ENCODE data around the gene ATAD3B. TPM values are rescaled to one million over a fixed set of nuclear protein-coding genes. Genes with fewer than 3 reads are reported as not detected.
"Not testable (repeated sequence)": the region's sequence is repeated elsewhere in the genome, so short reads cannot be mapped to it uniquely, and the experiment has no call there.

Gene ATAD3B
- polyA plus RNA-seq, 2 of the 4 experiments (the other 2 are of a cell fraction) = 0.21 to 0.99 TPM

DNA sequence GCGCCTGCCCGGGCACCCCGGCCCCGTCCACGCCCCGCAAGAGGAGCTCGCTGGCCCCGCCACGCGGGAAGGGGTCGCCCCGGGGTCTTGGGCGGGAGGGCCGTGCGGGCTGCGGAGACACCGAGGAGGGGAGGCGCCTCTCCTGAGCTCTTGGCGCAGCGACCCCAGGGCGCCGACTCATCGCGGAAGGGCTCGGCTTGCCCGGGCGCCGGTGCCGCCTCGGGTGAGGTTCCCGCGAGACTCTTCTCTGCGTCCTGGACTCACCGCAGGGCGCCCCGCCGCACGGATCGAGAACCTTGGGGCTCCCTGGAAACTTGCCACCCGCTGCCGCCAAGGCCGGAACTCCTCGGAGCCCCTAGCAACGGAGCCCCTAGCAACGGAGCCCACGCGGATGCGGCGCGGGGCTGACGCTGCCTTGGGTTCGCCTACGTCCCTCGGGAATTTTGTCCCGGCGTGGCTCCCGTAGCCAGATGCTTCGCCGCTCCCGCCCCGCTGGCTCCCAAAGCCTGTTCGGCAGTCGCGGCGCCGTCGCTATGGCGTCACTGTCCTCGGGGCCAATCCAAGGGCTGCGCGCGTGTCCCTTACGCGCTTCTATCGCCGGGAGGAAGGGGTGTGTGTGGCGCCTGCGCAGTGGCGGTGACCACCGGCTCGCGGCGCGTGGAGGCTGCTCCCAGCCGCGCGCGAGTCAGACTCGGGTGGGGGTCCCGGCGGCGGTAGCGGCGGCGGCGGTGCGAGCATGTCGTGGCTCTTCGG, 40.1 kb downstream of the ATAD3B start, which contains the start of gene ATAD3A (continued):
- TF ChIP-seq BHLHE40 (IDR thresholded peaks at IDR 0.05; ENCODE audit: low read depth, low read length) = no peak
- no peak for TF ChIP-seq ZFP36 (IDR thresholded peaks at IDR 0.05; ENCODE audit: borderline replicate concordance, partially characterized antibody)
- TF ChIP-seq ESRRA (IDR thresholded peaks at IDR 0.05; ENCODE audit: borderline replicate concordance, low read length) = no peak
- TF ChIP-seq, protein P1, sequence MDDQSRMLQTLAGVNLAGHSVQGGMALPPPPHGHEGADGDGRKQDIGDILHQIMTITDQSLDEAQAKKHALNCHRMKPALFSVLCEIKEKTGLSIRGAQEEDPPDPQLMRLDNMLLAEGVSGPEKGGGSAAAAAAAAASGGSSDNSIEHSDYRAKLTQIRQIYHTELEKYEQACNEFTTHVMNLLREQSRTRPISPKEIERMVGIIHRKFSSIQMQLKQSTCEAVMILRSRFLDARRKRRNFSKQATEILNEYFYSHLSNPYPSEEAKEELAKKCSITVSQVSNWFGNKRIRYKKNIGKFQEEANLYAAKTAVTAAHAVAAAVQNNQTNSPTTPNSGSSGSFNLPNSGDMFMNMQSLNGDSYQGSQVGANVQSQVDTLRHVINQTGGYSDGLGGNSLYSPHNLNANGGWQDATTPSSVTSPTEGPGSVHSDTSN (IDR thresholded peaks at IDR 0.05) = 0 out of 2 replicates have a peak, but pooled peaks have one; percentile 66
- peak in 1 of 2 experiments; percentile 65; a peak in 2 of 5 replicates for TF ChIP-seq JUN (IDR thresholded peaks at IDR 0.05)
- peak; percentile 73 for TF ChIP-seq PHF8 (IDR thresholded peaks at IDR 0.05; ENCODE audit: borderline replicate concordance, low read depth)
- TF ChIP-seq RNF2 (IDR thresholded peaks at IDR 0.05; ENCODE audit: borderline replicate concordance, low read depth) = no peak
- TF ChIP-seq JUNB (IDR thresholded peaks at IDR 0.05) = no peak
- no peak for TF ChIP-seq EP300 (IDR thresholded peaks at IDR 0.05)
- TF ChIP-seq, protein P2, sequence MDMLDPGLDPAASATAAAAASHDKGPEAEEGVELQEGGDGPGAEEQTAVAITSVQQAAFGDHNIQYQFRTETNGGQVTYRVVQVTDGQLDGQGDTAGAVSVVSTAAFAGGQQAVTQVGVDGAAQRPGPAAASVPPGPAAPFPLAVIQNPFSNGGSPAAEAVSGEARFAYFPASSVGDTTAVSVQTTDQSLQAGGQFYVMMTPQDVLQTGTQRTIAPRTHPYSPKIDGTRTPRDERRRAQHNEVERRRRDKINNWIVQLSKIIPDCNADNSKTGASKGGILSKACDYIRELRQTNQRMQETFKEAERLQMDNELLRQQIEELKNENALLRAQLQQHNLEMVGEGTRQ (IDR thresholded peaks at IDR 0.05) = no peak
- TF ChIP-seq, protein P3, sequence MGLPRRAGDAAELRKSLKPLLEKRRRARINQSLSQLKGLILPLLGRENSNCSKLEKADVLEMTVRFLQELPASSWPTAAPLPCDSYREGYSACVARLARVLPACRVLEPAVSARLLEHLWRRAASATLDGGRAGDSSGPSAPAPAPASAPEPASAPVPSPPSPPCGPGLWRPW (IDR thresholded peaks at IDR 0.05) = no peak
- no peak for TF ChIP-seq MAZ (IDR thresholded peaks at IDR 0.05; ENCODE audit: borderline replicate concordance, low read depth, low read length)
- TF ChIP-seq RFX5 (IDR thresholded peaks at IDR 0.05) = 0 out of 2 replicates have a peak, but pooled peaks have one; percentile 62
- TF ChIP-seq HOXA7 (CRISPR knock-in tag; IDR thresholded peaks at IDR 0.05) = no peak
- no peak for TF ChIP-seq CBX2 (IDR thresholded peaks at IDR 0.05; ENCODE audit: borderline replicate concordance, low read depth)
- TF ChIP-seq NR3C1 (IDR thresholded peaks at IDR 0.05) = no peak
- TF ChIP-seq TFCP2L1 (CRISPR knock-in tag; IDR thresholded peaks at IDR 0.05) = no peak
- TF ChIP-seq, protein P4, sequence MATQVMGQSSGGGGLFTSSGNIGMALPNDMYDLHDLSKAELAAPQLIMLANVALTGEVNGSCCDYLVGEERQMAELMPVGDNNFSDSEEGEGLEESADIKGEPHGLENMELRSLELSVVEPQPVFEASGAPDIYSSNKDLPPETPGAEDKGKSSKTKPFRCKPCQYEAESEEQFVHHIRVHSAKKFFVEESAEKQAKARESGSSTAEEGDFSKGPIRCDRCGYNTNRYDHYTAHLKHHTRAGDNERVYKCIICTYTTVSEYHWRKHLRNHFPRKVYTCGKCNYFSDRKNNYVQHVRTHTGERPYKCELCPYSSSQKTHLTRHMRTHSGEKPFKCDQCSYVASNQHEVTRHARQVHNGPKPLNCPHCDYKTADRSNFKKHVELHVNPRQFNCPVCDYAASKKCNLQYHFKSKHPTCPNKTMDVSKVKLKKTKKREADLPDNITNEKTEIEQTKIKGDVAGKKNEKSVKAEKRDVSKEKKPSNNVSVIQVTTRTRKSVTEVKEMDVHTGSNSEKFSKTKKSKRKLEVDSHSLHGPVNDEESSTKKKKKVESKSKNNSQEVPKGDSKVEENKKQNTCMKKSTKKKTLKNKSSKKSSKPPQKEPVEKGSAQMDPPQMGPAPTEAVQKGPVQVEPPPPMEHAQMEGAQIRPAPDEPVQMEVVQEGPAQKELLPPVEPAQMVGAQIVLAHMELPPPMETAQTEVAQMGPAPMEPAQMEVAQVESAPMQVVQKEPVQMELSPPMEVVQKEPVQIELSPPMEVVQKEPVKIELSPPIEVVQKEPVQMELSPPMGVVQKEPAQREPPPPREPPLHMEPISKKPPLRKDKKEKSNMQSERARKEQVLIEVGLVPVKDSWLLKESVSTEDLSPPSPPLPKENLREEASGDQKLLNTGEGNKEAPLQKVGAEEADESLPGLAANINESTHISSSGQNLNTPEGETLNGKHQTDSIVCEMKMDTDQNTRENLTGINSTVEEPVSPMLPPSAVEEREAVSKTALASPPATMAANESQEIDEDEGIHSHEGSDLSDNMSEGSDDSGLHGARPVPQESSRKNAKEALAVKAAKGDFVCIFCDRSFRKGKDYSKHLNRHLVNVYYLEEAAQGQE (IDR thresholded peaks at IDR 0.05) = peak; percentile 94
- no peak for TF ChIP-seq KDM1A (IDR thresholded peaks at IDR 0.05; ENCODE audit: low read depth)
- TF ChIP-seq CBX8 (IDR thresholded peaks at IDR 0.05) = no peak
- TF ChIP-seq, protein P5, sequence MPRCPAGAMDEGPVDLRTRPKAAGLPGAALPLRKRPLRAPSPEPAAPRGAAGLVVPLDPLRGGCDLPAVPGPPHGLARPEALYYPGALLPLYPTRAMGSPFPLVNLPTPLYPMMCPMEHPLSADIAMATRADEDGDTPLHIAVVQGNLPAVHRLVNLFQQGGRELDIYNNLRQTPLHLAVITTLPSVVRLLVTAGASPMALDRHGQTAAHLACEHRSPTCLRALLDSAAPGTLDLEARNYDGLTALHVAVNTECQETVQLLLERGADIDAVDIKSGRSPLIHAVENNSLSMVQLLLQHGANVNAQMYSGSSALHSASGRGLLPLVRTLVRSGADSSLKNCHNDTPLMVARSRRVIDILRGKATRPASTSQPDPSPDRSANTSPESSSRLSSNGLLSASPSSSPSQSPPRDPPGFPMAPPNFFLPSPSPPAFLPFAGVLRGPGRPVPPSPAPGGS (IDR thresholded peaks at IDR 0.05) = peak; percentile 75; the same call in 2 of the 3 replicates
- TF ChIP-seq HOXB13 (CRISPR knock-in tag; IDR thresholded peaks at IDR 0.05; ENCODE audit: low read depth) = no peak
- no peak for TF ChIP-seq HDAC2 (IDR thresholded peaks at IDR 0.05)
- no peak for TF ChIP-seq FOSB (CRISPR knock-in tag; IDR thresholded peaks at IDR 0.05)
- TF ChIP-seq, protein P6, sequence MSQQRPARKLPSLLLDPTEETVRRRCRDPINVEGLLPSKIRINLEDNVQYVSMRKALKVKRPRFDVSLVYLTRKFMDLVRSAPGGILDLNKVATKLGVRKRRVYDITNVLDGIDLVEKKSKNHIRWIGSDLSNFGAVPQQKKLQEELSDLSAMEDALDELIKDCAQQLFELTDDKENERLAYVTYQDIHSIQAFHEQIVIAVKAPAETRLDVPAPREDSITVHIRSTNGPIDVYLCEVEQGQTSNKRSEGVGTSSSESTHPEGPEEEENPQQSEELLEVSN (IDR thresholded peaks at IDR 0.05; ENCODE audit: borderline replicate concordance, low read depth) = peak; percentile 67
- no peak for TF ChIP-seq HOXB5 (CRISPR knock-in tag; IDR thresholded peaks at IDR 0.05)
- TF ChIP-seq, protein P7, sequence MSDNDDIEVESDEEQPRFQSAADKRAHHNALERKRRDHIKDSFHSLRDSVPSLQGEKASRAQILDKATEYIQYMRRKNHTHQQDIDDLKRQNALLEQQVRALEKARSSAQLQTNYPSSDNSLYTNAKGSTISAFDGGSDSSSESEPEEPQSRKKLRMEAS (IDR thresholded peaks at IDR 0.05) = peak; percentile 92
- TF ChIP-seq HEYL (CRISPR knock-in tag; IDR thresholded peaks at IDR 0.05) = no peak
- TF ChIP-seq TP53 (CRISPR knock-in tag; IDR thresholded peaks at IDR 0.05) = no peak
- TF ChIP-seq KDM5A (IDR thresholded peaks at IDR 0.05) = no peak

DNA sequence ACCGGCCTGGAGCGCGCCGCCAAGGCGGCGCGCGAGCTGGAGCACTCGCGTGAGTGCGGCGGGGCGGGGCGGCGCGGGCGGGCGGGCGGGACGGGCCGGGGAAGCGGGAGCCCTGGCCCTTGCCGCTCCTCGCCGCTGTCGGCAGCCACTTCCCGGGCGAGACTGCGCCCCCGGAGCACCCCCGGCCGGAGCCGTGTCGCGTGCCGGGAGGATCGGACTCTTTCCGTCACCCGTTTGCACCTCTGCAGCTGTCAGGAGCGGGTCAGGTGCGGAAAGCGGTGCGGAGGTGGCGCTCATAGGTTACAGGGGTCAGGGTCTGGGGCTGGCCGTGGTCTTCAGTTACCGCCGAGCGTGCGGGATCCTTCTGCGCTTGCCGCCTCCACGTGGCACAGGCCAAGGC, 40.9 kb downstream of the ATAD3B start:
- WGBS (ENCODE audit: missing lambda C conversion rate) = no CpG with 5 or more reads among the region's 52 CpGs
- peak; percentile 8 to 17; a peak in 3 of 6 replicates for ATAC-seq
- CTCF ChIA-PET; H3K4me1 ChIP-seq; DNase-seq (ENCODE audit: low read depth in 1 of 2, low spot score in 1 of 2); H3K9me3 ChIP-seq; FAIRE-seq; POLR2A ChIA-PET: not testable (repeated sequence)
- H3K27ac ChIP-seq = peak overlapping the region; percentile 97 to 99
- H3K4me2 ChIP-seq = peak overlapping the region; percentile 65; the same call in 2 of the 3 replicates
- H3K4me3 ChIP-seq = peak overlapping the region; percentile 98

DNA sequence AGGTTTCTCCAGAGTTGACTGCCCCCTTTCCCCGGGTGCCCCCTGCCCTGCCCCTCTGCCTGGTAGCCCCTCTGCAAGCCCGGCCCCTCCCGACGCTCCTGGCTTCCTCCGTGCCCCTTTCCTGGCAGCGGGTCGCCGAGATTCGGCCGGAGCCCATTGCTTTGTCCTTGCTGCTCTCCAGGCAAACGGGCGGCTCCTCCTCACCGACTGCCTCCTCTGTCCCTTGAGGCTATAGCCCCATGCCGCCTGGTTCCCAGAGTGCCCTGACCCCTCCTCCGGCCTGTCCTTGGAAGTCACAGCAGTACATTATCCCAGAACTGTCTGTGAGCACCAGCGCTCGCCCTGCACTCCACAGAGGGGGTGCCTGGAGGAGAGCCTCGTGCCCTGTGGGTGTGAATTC, 42.1 kb downstream of the ATAD3B start:
- ATAC-seq; H3K9me3 ChIP-seq; FAIRE-seq; H3K4me1 ChIP-seq; POLR2A ChIA-PET; CTCF ChIA-PET; H3K27ac ChIP-seq; DNase-seq (ENCODE audit: low read depth in 1 of 2, low spot score in 1 of 2); H3K4me3 ChIP-seq: not testable (repeated sequence)
- peak overlapping the region; percentile 36; the same call in 1 of the 3 replicates for H3K4me2 ChIP-seq
- 70% methylated on average over 4 of the region's 18 CpGs for WGBS (ENCODE audit: missing lambda C conversion rate)
